Stimulated activated CD8-positive, alpha-beta memory T cell treated with anti-CD3 and anti-CD28 coated beads, Interleukin-4, amount 100 ng/mL, for 4 hours (primary cell): ENCODE data around the gene ABL1.

Source experiments
- DNase-seq, 2 donors: peaks; one replicate each; pipeline ENCODE4 v3.0.0-alpha.2; 2020; ENCODE audit warnings: low read depth in 2 of 2, low spot score in 1 of 2

The ABL1 gene

GRCh38 chr9:130914417-130915095, 79.5 kb downstream of the ABL1 start:
- DNase-seq = no peak

- no peak for DNase-seq
These were observed 80.0 kb downstream of the ABL1 start for GRCh38 chr9:130915096-130915447.

DNA sequence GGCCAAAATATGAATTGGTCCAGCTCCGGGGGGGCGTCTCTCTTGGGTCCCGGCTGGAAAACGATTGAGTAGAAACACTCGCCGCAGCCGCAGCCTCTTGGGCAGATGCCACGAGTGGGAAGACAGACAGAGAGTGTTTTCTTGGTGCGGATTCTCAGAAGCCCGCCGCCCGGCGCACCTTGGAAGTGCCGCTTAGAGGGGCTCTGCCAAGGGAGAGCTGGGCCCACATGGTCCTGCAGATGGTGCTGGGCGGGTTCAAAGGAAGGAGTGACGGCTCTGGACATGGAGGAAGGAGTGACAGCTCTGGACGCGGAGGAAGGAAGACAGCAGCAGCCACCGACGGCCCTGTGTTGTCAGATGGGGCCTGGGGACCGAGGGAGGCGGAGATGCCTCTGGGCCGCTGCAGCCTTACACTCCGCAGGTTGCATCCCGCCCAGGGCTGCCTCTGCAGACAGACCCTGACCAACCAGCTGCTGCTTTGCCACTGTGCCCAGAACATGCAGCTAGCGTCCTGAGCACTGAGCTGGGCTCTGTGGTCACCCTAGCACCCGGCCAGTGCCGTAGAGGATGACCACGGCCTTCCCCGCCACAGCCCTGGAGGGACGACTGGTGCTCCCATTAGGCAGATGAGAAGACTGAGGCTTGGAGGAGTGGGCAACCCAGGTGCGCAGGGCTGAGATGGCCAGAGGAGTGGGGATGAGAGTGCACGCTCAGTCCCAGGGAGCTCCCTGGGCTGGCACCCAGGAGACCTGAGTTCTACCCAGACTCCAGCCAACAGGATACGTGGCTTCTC, 82.3 kb downstream of the ABL1 start:
- no peak for DNase-seq

DNA sequence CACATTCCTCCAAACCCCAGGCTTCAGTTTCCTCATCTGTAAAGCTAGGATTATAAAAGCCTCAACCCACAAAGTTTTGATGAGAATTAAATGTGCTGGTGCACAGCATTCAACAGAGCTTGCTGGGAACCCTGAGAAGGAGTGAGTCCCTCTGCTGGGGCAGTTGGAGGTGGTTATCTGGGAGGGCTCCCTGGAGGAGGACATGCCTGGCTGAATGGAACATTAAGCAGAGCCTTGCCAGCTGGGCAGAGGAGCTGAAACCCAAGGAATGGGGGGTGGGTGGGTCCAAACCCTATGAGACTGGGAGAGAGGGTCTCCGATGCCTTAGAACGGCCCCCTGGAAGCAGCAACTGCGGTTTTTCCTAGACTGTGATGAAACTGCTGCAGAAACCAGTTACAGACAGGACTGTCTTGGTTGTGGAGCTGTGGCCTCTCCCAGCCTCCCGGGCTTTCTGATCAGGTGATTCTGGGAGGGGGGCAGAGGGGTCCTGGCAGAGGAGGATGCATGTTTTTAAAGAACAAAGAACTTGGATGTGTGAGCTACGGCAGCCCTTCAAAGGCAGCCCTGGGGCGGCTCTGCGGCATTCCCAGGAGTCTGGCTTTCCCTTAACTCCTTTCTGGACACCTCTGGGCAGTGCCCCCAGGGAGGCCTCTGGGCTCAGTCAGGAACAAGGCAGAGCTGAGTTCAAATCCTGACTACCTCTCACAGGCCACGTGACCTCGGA, 83.2 kb downstream of the ABL1 start:
- DNase-seq = no peak

- DNase-seq = no peak
These were observed 83.9 kb downstream of the ABL1 start for GRCh38 chr9:130918826-130919558.

DNA sequence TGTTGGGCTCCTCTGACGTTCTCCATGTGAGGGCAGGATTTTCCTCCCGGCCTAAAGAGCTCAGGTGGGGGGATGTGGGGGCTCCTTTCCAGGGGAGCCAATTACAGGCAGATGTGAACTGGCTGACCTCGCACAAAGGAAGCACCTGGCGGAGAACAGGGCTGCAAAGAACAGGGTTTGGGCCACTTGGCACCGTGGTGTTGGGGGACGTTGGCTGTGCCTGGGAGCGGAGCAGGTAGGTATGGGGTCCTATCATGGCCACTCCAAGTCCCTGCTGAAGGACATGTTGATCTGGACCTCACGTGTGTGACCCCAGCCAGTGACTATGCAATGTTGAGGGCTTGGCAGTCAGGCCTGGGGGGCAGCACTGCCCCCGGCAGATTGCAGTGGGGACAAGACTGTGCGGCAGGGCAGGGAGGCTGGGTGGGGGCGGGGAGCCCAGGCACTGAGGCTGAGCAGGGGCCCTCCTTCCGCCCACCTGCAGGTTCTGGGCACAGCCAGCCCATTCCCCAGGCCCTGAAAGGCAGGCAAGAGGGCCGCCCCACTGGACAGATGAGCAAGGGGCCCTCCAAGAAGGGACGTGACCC, 84.6 kb downstream of the ABL1 start:
- no peak for DNase-seq

DNA sequence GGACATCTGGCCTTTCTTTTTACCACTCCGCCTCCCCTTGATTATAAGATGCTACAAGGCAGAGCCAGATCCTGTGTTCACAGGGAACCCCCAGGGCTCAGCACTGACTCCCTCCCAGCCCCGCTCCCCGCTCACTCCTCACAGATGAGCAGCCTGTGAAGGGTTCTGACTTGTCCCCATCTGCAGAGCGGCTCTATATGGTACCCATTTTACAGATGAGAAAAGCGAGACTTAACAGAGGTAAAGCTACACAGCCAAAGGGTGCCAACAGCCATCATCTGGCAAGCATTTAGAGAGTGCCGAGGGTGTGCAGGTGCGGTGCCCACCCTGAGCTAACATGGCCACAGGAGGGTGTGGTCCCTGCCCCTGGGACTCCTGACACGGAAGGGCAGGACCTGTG, 85.2 kb downstream of the ABL1 start:
- no peak for DNase-seq

GRCh38 chr9:130920762-130921299, 85.8 kb downstream of the ABL1 start:
- no peak for DNase-seq

DNA sequence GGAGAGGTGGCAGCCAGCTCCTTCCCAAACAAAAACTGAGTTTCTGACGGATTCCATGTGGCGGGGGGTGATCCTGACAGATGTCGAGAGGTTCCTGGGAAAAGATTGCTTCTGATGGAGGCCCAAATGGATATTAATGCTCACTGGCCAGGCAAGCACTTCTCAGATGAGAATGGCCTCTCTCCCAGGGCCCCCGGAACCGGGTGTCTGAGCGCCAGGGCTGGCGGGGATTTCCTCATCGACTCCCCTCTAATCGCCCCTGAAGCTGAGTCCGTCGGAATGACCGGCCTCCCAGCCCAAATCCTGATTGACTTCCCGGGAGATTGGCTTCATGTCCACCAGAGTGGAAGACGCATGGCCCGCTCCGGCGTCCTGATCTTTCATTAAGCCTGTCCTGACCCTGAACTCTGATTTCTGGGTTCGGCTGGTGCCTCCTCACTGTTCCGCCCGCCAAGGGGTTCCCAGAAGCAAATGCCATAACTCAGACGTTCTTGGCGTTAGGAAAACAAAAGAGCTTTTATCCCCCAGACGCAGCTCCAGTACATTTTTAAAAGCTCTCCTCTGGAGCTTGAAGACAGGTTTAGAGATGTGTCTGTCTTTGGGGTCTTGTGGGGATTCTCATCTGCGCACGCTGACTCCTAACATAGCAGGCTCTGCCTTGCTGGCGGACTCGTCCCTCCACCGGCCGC, 86.4 kb downstream of the ABL1 start:
- DNase-seq = no peak

- DNase-seq = no peak
These were observed 87.2 kb downstream of the ABL1 start for GRCh38 chr9:130921989-130922892.

DNA sequence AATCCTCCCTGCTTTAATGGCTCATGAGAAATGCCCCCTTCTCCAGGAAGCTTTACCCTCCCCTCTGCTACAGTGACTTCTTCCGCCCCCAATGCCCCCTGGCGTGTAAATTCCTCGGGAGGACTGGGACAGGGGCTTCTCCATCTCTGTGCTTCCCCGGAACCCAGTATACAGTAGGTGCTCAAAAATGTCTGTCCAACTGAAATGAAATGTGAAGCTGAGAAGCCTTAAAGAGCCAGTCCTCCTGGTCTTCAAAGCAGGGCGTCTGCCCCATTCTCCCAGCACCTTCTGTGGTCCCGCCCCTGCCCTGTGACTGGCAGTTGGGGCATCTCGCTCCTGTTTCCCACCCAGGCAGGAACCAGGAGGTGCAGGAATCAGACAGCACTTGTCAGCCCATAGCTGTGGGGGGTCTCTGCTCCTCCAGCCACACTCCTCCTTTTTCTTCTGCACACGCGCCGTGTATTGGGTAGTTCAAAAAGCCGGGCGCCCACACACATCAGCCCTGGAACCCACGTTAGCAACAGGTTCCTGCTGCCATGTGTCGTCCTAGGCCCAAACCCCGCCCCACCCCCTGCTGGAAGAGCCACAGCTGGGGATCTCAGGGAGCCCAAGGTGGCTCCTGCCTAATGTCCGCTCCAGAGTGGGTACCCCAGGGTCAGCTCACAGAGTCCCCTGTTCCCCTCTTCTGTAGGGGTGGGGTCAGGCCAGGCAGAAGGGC, 88.0 kb downstream of the ABL1 start:
- no peak for DNase-seq

DNA sequence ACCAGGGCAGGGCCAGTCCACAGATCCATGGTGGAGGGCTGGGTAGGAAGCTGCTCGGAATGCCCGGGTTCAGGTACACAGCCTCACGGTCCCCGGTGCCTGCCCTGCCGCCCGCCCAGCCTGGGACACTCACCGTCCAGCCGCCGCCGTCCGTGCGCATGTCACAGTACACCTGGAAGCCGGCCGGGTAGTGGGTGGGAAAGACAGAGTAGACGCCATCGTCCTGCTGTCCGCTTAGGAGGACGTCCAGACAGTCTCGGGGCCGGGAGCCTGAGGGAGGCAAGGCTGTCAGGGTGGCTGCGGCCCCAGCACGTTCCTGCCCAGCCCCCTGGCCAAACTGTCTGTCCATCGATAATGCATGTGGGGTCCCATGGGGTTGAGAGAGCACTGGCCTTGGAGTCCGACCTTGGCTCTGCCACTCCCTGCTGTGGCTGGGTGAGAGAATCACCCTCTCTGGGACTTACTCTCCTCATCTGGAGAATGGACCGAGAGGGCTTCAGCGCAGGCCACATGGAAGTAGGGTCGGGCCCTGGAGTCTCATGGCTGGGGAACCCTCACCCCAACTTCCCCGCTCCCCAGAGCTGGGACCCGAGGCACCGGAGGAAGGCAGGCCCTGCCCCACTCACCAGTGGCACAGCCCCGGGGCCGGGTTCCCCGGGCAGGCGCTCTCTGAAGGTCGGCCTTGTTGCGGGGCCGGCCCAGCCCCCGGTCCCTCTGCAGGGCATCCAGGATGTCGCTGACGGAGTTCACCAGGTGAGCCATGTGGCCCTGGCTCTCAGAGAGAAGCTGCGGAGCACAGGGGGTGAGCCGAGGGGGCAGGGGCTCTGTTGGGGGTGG, 88.8 kb downstream of the ABL1 start:
- no peak for DNase-seq

DNA sequence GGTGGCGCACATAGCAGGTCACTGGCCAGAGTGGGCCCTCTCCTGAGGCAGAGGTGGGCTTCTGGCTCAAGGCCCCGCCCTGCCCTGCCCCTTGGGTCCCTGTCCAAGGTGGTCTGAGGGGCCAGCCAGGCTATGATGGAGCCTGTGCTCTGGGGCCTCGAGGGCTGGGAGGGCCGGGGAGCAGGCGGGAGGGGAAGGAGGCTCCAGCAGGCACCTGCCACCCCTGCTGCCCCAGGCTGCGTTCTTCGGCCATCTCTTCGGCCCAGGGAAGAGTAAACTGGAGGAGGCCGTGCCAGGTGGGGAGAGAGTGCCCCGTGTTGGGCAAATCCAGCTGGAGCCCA, 89.4 kb downstream of the ABL1 start:
- DNase-seq = no peak

GRCh38 chr9:130925050-130925678, 90.1 kb downstream of the ABL1 start:
- DNase-seq = no peak

DNA sequence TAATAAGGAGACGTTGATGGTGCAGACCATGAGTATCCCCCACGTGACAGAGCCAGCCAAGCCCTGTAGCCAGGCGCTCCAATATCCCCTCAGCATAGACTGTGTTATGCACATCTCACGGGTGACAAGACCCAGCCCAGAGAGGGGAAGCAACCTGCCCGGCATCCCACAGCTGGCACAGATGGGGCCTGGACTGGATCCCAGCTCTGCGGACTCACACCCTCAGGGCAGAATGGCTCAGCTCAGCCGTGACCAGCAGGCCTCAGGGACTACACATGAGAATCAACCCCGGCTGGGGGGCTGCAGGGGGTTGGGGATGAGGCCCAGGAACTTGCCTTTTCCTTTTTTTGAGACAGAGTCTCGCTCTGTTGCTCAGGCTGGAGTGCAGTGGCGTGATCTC, 92.3 kb downstream of the ABL1 start:
- no peak for DNase-seq

- no peak for DNase-seq
These were observed 93.2 kb downstream of the ABL1 start for GRCh38 chr9:130927995-130928900.
